Stomach (tissue), 9 donors: ENCODE data around the gene TMC4. TPM values are rescaled to one million over a fixed set of nuclear protein-coding genes. Genes with fewer than 3 reads are reported as not detected.

ENCODE experiments used
- DNase-seq, 2 donors: peaks; one replicate each; pipeline versions ENCODE4 v3.0.0 to v3.0.0-alpha.2; 2013 to 2019
- H3K27ac ChIP-seq, 5 donors: fragments of 200-600 bp in 4 of 5; sonication (generic) in 4 of 5; one replicate each; pipeline ENCODE4 v1.5.1; 2013 to 2019; ENCODE audit warnings: mild to moderate bottlenecking in 1 of 5, moderate library complexity in 1 of 5
- H3K27me3 ChIP-seq, 3 donors: fragments of 200-600 bp; sonication (generic); one replicate each; pipeline ENCODE4 v1.5.1; 2017 to 2019; ENCODE audit warnings: mixed run types in 1 of 3
- H3K36me3 ChIP-seq, 4 donors: fragments of 200-600 bp; sonication (generic); 1 replicate in 3 of 4; 2 replicates in 1 of 4; pipeline ENCODE4 v1.5.1; 2016 to 2019
- H3K4me1 ChIP-seq, 4 donors: fragments of 200-600 bp; sonication (generic); one replicate each; pipeline ENCODE4 v1.5.1; 2016 to 2019
- H3K4me3 ChIP-seq, 4 donors: fragments of 200-600 bp; sonication (generic) in 3 of 4; one replicate each; pipeline ENCODE4 v1.5.1; 2016 to 2019; ENCODE audit warnings: mild to moderate bottlenecking in 1 of 4
- H3K9me3 ChIP-seq, 4 donors: fragments of 200-600 bp; sonication (generic); one replicate each; pipeline ENCODE4 v1.5.1; 2016 to 2019
- CTCF ChIP-seq, 7 experiments: fragments of 450-650 bp in 4 of 7; fragments of 200-600 bp in 3 of 7; sonication (generic) in 3 of 7; IDR thresholded peaks; one replicate each; pipeline ENCODE4 v1.5.1; 2016 to 2019; ENCODE audit warnings: antibody characterized with exemption in 7 of 7, control low read depth in 2 of 7, mild to moderate bottlenecking in 1 of 7
- EP300 ChIP-seq: sonication (generic); formaldehyde crosslinking; IDR thresholded peaks from one replicate; pipeline ENCODE4 v1.6.1; 2017; ENCODE audit warnings: antibody characterized with exemption
- POLR2A ChIP-seq, 4 donors: fragments of 450-650 bp; IDR thresholded peaks; one replicate each; pipeline ENCODE4 v1.6.1; 2016; ENCODE audit warnings: antibody characterized with exemption in 4 of 4, control low read depth in 2 of 4, mild to moderate bottlenecking in 1 of 4, moderate library complexity in 1 of 4
- POLR2AphosphoS5 ChIP-seq, 3 donors: sonication (generic); formaldehyde crosslinking; IDR thresholded peaks; one replicate each; pipeline ENCODE4 v1.6.1; 2016; ENCODE audit warnings: antibody characterized with exemption in 3 of 3
- WGBS, 5 donors: extraction: QIAGEN DNeasy Blood & Tissue Kit in 3 of 5; methylation state at CpG; one replicate each; pipeline versions ENCODE4 v1.1.5 to v1.1.7; 2013 to 2018; 5-methylcytosine and 5-hydroxymethylcytosine counted together
- intact Hi-C: fragments of 100-400 bp; cut with DNase I; formaldehyde crosslinking; loops from one replicate; pipeline ENCODE4 v1.15.1; 2023; ENCODE audit warnings: low total_unique reads
- polyA plus RNA-seq, 3 donors: library from polyadenylated mRNA; stranded (reverse); fragments of 200-250 nt; gene quantifications; one replicate each; pipeline ENCODE4 v1.2.3, GENCODE V29; 2013
- total RNA-seq, 5 donors: library from RNA; depleted of rRNA; stranded (reverse); fragments of >200 nt; gene quantifications; one replicate each; pipeline versions ENCODE4 v1.1.0 to v1.2.3, GENCODE V29; 2014 to 2016
- donor health status: healthy with polysubstance abuse.
- donor health status: Bipolar disorder and iron deficiency.
- donor health status: healthy.

TMC4 gene
- total and polyA plus RNA-seq, 8 donors = 28.0 to 99.5 (median 43.2) TPM

- Histone ChIP-seq H3K4me3 (peak within 1 kb of the TSS; percentile 75 to 93 (median 84)), H3K36me3 (peaks cover 15 to 44% (median 36%) of the 10 kb centered on the region in 4 donors), H3K9me3 (no peaks in the 10 kb centered on the region), H3K27ac (peak within 1 kb of the TSS; percentile 97 to 99 (median 99)), H3K4me1 (peaks cover 28 to 45% (median 40%) of the 10 kb centered on the region in 4 donors), H3K27me3 (no peaks in the 10 kb centered on the region)
- TF ChIP-seq POLR2AphosphoS5 (IDR thresholded peaks at IDR 0.05) = peak in 1 of 3 donors; percentile 68
- TF ChIP-seq POLR2A (IDR thresholded peaks at IDR 0.05) = no peak
- WGBS, 5 donors = 0 to 4% (median 1%) methylated on average over 23 to 77 of the region's 77 CpGs
- intact Hi-C loops = no loop called here
- DNase-seq = peak; percentile 91 to 97
Observed at GRCh38 chr19:54191011-54191810, 18.3 kb upstream of the TMC4 start, which contains the start of gene TSEN34. Gene TSEN34 (plus strand): TSS chr19:54191308. CDS start chr19:54191365, 57 bp downstream.

GRCh38 chr19:54190503-54191010 is 17.6 kb upstream of the TMC4 start:
- peaks cover 16 to 46% (median 38%) of the 10 kb centered on the region in 4 donors for H3K36me3 ChIP-seq
- peak overlapping the region; percentile 75 to 93 (median 84) for H3K4me3 ChIP-seq
- peak; percentile 100 for DNase-seq
- TF ChIP-seq POLR2AphosphoS5 (IDR thresholded peaks at IDR 0.05) (peak in 1 of 3 donors; percentile 53), CTCF (IDR thresholded peaks at IDR 0.05) (no peak)
- peaks cover 28 to 45% (median 40%) of the 10 kb centered on the region in 4 donors for H3K4me1 ChIP-seq
- 0 to 1% (median 0%) methylated on average over 18 to 56 of the region's 56 CpGs for WGBS, 5 donors
- H3K27ac ChIP-seq = peak overlapping the region; percentile 97 to 99 (median 99)
- intact Hi-C loops = no loop called here
- no peaks in the 10 kb centered on the region for H3K27me3 ChIP-seq
- H3K9me3 ChIP-seq = no peaks in the 10 kb centered on the region

GRCh38 chr19:54189735-54190502 is 17.0 kb upstream of the TMC4 start:
- no peaks in the 10 kb centered on the region for H3K9me3 ChIP-seq
- peak overlapping the region; percentile 75 to 93 (median 84) for H3K4me3 ChIP-seq
- 0 to 1% (median 0%) methylated on average over 45 to 65 of the region's 65 CpGs for WGBS, 5 donors
- DNase-seq = peak; percentile 100
- peaks cover 28 to 45% (median 40%) of the 10 kb centered on the region in 4 donors for H3K4me1 ChIP-seq
- no peaks in the 10 kb centered on the region for H3K27me3 ChIP-seq
- H3K36me3 ChIP-seq = peaks cover 16 to 40% (median 33%) of the 10 kb centered on the region in 4 donors
- peak overlapping the region; percentile 97 to 99 (median 99) for H3K27ac ChIP-seq
- intact Hi-C loops = no loop called here
- TF ChIP-seq CTCF (IDR thresholded peaks at IDR 0.05) = no peak
- peak in 1 of 4 donors; percentile 23 for TF ChIP-seq POLR2A (IDR thresholded peaks at IDR 0.05)
- no peak for TF ChIP-seq EP300
- peak in 2 of 3 donors; percentile 78 to 82 for TF ChIP-seq POLR2AphosphoS5 (IDR thresholded peaks at IDR 0.05)

- WGBS, 5 donors = 0 to 1% (median 1%) methylated on average over 22 to 64 of the region's 64 CpGs
- H3K9me3 ChIP-seq = no peaks in the 10 kb centered on the region
- H3K27ac ChIP-seq = peak within 1 kb of the TSS; percentile 97 to 99 (median 99)
- DNase-seq = no peak
- TF ChIP-seq POLR2AphosphoS5 (IDR thresholded peaks at IDR 0.05) (peak; percentile 4 to 70 (median 44)), POLR2A (IDR thresholded peaks at IDR 0.05) (no peak), CTCF (IDR thresholded peaks at IDR 0.05) (peak in 1 of 7 experiments; percentile 49), EP300 (no peak)
- intact Hi-C loops = no loop called here
- no peaks in the 10 kb centered on the region for H3K27me3 ChIP-seq
- H3K4me1 ChIP-seq = peaks cover 28 to 45% (median 40%) of the 10 kb centered on the region in 4 donors
- H3K4me3 ChIP-seq = peak within 1 kb of the TSS; percentile 75 to 93 (median 84)
- peaks cover 16 to 33% (median 26%) of the 10 kb centered on the region in 4 donors for H3K36me3 ChIP-seq
Observed at GRCh38 chr19:54189145-54189734, 16.3 kb upstream of the TMC4 start, which contains the start of gene MBOAT7. Gene MBOAT7 (minus strand): TSS chr19:54189580. CDS start chr19:54188508, 1,072 bp downstream.
